GM19372 (cell line): ENCODE results near the gene PSKH1.
"Not testable (repeated sequence)": the region's sequence is repeated elsewhere in the genome, so short reads cannot be mapped to it uniquely, and the experiment has no call there.

Source experiments
- ATAC-seq: cut with Tn5 transposase; IDR thresholded peaks from one replicate; pipeline ENCODE4 v1.9.1; 2021; ENCODE audit warnings: mild to moderate bottlenecking, low read depth, moderate library complexity; ENCODE audit not compliant: unreplicated experiment

PSKH1 gene

GRCh38 chr16:67972285-67972684, 79.2 kb downstream of the PSKH1 start:
- not testable (repeated sequence) for ATAC-seq

- ATAC-seq, result no peak
Observed at GRCh38 chr16:67975321-67976105, 82.5 kb downstream of the PSKH1 start.

GRCh38 chr16:67976205-67976604, 83.2 kb downstream of the PSKH1 start:
- ATAC-seq, result no peak

- no peak for ATAC-seq
Observed at GRCh38 chr16:67977005-67977404, 84.0 kb downstream of the PSKH1 start.

- no peak for ATAC-seq
Observed at GRCh38 chr16:67977469-67978227, 84.6 kb downstream of the PSKH1 start.
